Endothelial cell (in vitro differentiated cells): ENCODE results near the gene SPATA32. TPM values are rescaled to one million over a fixed set of nuclear protein-coding genes. Genes with fewer than 3 reads are reported as not detected.
A peak's percentile ranks its signal among the peaks of the same experiment; 100 is the strongest.

Source experiments
- DNase-seq: peaks from one replicate; pipeline ENCODE4 v3.0.0; 2021; ENCODE audit warnings: low spot score
- H3K27ac Mint-ChIP-seq: one replicate; pipeline ENCODE4 v1.8.0; 2021; ENCODE audit warnings: mixed read lengths, inconsistent platforms; ENCODE audit not compliant: unreplicated experiment
- H3K27me3 Mint-ChIP-seq: one replicate; pipeline ENCODE4 v1.8.0; 2021; ENCODE audit warnings: mild to moderate bottlenecking, moderate library complexity, mixed read lengths, inconsistent platforms; ENCODE audit not compliant: unreplicated experiment
- H3K36me3 Mint-ChIP-seq: one replicate; pipeline ENCODE4 v1.8.0; 2021; ENCODE audit warnings: mild to moderate bottlenecking, low read depth, mixed read lengths, inconsistent platforms; ENCODE audit not compliant: unreplicated experiment
- H3K4me1 Mint-ChIP-seq: one replicate; pipeline ENCODE4 v1.8.0; 2021; ENCODE audit warnings: mild to moderate bottlenecking, mixed read lengths, inconsistent platforms; ENCODE audit not compliant: unreplicated experiment
- H3K4me3 Mint-ChIP-seq: one replicate; pipeline ENCODE4 v1.8.0; 2021; ENCODE audit warnings: mild to moderate bottlenecking, mixed read lengths, inconsistent platforms; ENCODE audit not compliant: unreplicated experiment
- H3K9me3 Mint-ChIP-seq: one replicate; pipeline ENCODE4 v1.8.0; 2021; ENCODE audit warnings: mixed read lengths, inconsistent platforms; ENCODE audit not compliant: unreplicated experiment
- CTCF ChIP-seq: fragments of 200-600 bp; sonication (generic); IDR thresholded peaks from one replicate; pipeline ENCODE4 v1.5.0; 2021; ENCODE audit warnings: antibody characterized with exemption; ENCODE audit not compliant: unreplicated experiment
- total RNA-seq: library from RNA; stranded (reverse); fragmentation: NEBNext Ultra II Directional; extraction: Animal tissue kit (Norgen Biotek cat#: 25700); gene quantifications from one replicate; pipeline ENCODE4 v1.2.1, GENCODE V29; 2021; ENCODE audit not compliant: unreplicated experiment

The SPATA32 gene
- total RNA-seq, 1 donor from 2014 or later, result not detected

DNA sequence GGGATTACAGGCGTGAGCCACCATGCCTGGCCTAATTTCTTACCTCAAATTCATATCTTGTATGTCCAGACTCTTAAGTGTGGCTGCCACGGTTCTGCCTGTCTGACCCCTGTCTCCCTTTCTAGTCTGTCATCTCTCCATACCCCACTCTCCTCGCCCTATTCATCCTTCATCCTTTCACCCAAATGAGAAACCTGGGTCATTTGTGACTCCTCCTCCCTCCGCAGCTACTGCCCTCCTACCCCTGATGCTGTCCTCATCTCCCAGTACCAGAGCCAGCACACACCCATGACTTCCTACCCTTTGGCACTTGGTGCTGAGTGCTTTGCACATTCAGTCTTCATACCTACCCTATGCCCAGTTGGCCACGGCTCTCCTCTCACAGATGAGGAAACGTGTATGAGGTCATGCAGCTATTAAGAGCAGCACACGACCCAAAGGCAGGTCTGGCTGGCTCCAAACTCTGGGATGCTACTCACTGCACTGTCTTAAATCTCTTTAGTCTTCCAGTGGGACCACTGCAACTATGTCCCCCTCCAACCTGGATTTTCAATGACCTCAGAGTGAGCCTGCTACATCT, 1.6 kb downstream of the SPATA32 start:
- Mint-ChIP-seq H3K36me3 (peaks cover 3% of the 10 kb centered on the region), H3K4me3 (peak overlapping the region; percentile 8), H3K27me3 (peaks cover 7% of the 10 kb centered on the region), H3K9me3 (no peaks in the 10 kb centered on the region), H3K4me1 (peaks cover 8% of the 10 kb centered on the region), H3K27ac (no peak overlapping the region)
- DNase-seq, result no peak
- TF ChIP-seq CTCF, result no peak

DNA sequence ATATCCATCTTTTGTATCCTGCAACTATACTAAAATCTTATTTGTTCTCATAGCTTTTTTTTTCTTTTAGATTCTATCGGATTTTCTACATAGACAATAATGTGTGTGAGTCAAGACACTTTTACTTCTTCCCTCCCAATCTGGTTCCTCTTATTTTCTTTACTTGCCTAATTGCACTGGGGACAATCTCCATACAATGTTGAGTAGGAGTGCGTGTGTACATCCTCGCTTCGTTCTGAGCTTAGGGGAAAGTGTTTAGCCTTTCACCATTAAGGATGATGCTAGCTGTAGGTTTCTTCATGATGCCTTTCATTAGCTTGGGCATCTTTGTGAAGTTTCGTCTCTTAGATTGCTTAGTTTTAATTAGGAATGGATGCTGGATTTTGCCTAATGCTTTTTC, 2.9 kb downstream of the SPATA32 start:
- Mint-ChIP-seq H3K27me3 (peaks cover 7% of the 10 kb centered on the region), H3K36me3 (no peaks in the 10 kb centered on the region), H3K4me1 (peaks cover 8% of the 10 kb centered on the region), H3K4me3 (no peak overlapping the region), H3K9me3 (no peaks in the 10 kb centered on the region), H3K27ac (no peak overlapping the region)
- no peak for DNase-seq
- TF ChIP-seq CTCF, result no peak

- no peak for DNase-seq
- Mint-ChIP-seq H3K27ac (peak overlapping the region; percentile 54), H3K4me3 (no peak overlapping the region), H3K4me1 (peaks cover 13% of the 10 kb centered on the region), H3K27me3 (peaks cover 10% of the 10 kb centered on the region), H3K36me3 (peaks cover under 1% of the 10 kb centered on the region), H3K9me3 (no peaks in the 10 kb centered on the region)
- TF ChIP-seq CTCF, result no peak
These were observed 4.8 kb downstream of the SPATA32 start for GRCh38 chr17:45257115-45257514.

GRCh38 chr17:45256114-45256966, 5.6 kb downstream of the SPATA32 start:
- Mint-ChIP-seq H3K9me3 (no peaks in the 10 kb centered on the region), H3K27ac (no peak overlapping the region), H3K27me3 (peaks cover 8% of the 10 kb centered on the region), H3K4me1 (peaks cover 13% of the 10 kb centered on the region), H3K4me3 (no peak overlapping the region), H3K36me3 (peaks cover 4% of the 10 kb centered on the region)
- no peak for DNase-seq
- TF ChIP-seq CTCF, result no peak

DNA sequence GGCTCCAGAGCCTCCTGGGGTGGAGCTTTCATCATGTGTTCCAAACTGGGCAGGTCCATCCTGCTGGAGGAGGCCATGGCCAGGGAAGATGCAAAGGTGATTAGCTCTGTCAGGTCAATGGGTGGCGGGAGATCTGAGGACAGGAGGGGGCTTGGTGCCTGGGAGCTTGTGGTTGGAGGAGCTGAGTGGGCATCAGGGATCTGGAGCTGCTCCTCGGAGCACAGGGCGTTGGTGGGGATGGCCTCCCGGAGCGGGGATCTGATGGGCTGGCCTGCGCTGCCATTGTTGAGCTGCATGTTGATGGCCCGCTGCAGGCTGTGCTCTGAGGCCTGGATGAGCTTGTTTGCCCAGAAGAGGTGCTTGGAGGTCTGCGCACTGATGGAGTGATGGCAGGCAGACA, 6.5 kb downstream of the SPATA32 start:
- H3K27ac Mint-ChIP-seq, result no peak overlapping the region
- no peak for TF ChIP-seq CTCF
- no peak overlapping the region for H3K4me3 Mint-ChIP-seq

More for the DNA sequence above, 6.5 kb downstream of the SPATA32 start:
- peaks cover 4% of the 10 kb centered on the region for H3K36me3 Mint-ChIP-seq
- peaks cover 13% of the 10 kb centered on the region for H3K4me1 Mint-ChIP-seq
- H3K27me3 Mint-ChIP-seq, result peaks cover 5% of the 10 kb centered on the region
- no peak for DNase-seq
- no peaks in the 10 kb centered on the region for H3K9me3 Mint-ChIP-seq
